Panc1 (cell line): ENCODE measurements around the gene ENKD1. TPM values are rescaled to one million over a fixed set of nuclear protein-coding genes. Genes with fewer than 3 reads are reported as not detected.

Source experiments
- ATAC-seq: fragments of 200-7000 bp; cut with Tn5 transposase; 2 replicates; pipeline ENCODE4 v1.9.1; 2020; ENCODE audit warnings: mild to moderate bottlenecking, moderate library complexity
- BruUV-seq: library from RNA; stranded (reverse); fragments of 400-500 nt; replicated peaks from 2 replicates; lab custom pipeline; 2021; lab: Mats Ljungman, UMichigan
- CTCF ChIA-PET: fragments of 300-600 bp; sonication (Branson Sonifier 250); formaldehyde crosslinking; loops from one replicate; lab custom pipeline; 2022; ENCODE audit warnings: antibody characterized with exemption; lab: Charles Lee
- POLR2A ChIA-PET: fragments of 300-600 bp; sonication (Branson Sonifier 250); formaldehyde crosslinking; loops from one replicate; lab custom pipeline; 2022; ENCODE audit warnings: antibody characterized with exemption; lab: Charles Lee
- DNase-seq: peaks from one replicate; pipeline ENCODE4 v3.0.0-alpha.2; 2010; ENCODE audit warnings: low read depth, low spot score
- H3K27ac ChIP-seq: 2 replicates; pipeline ENCODE4 v1.5.1; 2011; ENCODE audit warnings: mild to moderate bottlenecking, low read length, inconsistent platforms
- H3K27me3 ChIP-seq: fragments of 200-500 bp; sonication (Bioruptor generic); 2 replicates; pipeline ENCODE4 v1.6.0; 2014; ENCODE audit warnings: low read length, inconsistent platforms; ENCODE audit not compliant: control insufficient read depth, insufficient read depth
- H3K36me3 ChIP-seq: fragments of 200-500 bp; sonication (Bioruptor generic); 2 replicates; pipeline ENCODE4 v1.5.1; 2014; ENCODE audit warnings: inconsistent platforms, mild to moderate bottlenecking, low read length, moderate library complexity; ENCODE audit not compliant: control insufficient read depth, insufficient read depth
- H3K4me1 ChIP-seq: 2 replicates; pipeline ENCODE4 v1.5.1; 2011; ENCODE audit warnings: inconsistent platforms, mild to moderate bottlenecking, low read length, moderate library complexity; ENCODE audit not compliant: control insufficient read depth, insufficient read depth
- H3K4me3 ChIP-seq, 2 experiments: 2 replicates each; pipeline ENCODE4 v1.5.1; 2011 to 2012; ENCODE audit warnings: low read depth in 2 of 2, low read length in 2 of 2, mild to moderate bottlenecking in 2 of 2, inconsistent platforms in 1 of 2, moderate library complexity in 1 of 2
- H3K9me3 ChIP-seq: fragments of 200-500 bp; sonication (Bioruptor generic); 2 replicates; pipeline ENCODE4 v1.5.1; 2014; ENCODE audit warnings: low read depth, mild to moderate bottlenecking, inconsistent platforms, low read length, moderate library complexity; ENCODE audit not compliant: control insufficient read depth, insufficient read depth
- CTCF ChIP-seq: fragments of 450-650 bp; IDR thresholded peaks from 2 replicates; pipeline ENCODE4 v1.5.1; 2017; ENCODE audit warnings: mild to moderate bottlenecking
- POLR2AphosphoS5 ChIP-seq: IDR thresholded peaks from 2 replicates; pipeline ENCODE4 v1.6.1; 2012; ENCODE audit warnings: mild to moderate bottlenecking, low read depth, low read length, moderate library complexity
- REST ChIP-seq, 2 experiments: IDR thresholded peaks; 2 replicates each; pipeline ENCODE4 v1.6.1; 2011 to 2012; ENCODE audit warnings: low read depth in 2 of 2, control low read depth in 1 of 2, low read length in 1 of 2, mild to moderate bottlenecking in 1 of 2, moderate library complexity in 1 of 2; ENCODE audit not compliant: insufficient read depth in 1 of 2
- SIN3A ChIP-seq: IDR thresholded peaks from 2 replicates; pipeline ENCODE4 v1.6.1; 2012; ENCODE audit warnings: low read depth, mild to moderate bottlenecking, low read length, moderate library complexity, borderline replicate concordance; ENCODE audit not compliant: insufficient read depth
- TCF7L2 ChIP-seq: IDR thresholded peaks from 2 replicates; pipeline ENCODE4 v1.6.1; 2011; ENCODE audit warnings: mild to moderate bottlenecking, low read depth, low read length, inconsistent platforms
- in situ Hi-C: cut with HindIII; loops from 2 replicates; pipeline ENCODE4 v1.10.0; 2016; ENCODE audit warnings: low sequenced_read_pairs, low pct_unique_long_range_greater_than_20kb
- intact Hi-C: fragments of 100-400 bp; cut with micrococcal nuclease; formaldehyde crosslinking; loops from one replicate; pipeline ENCODE4 v1.10.0; 2022; ENCODE audit not compliant: unreplicated experiment
- total RNA-seq: library from RNA; stranded (reverse); gene quantifications from one replicate; pipeline ENCODE4 v1.2.1, GENCODE V29; 2021; ENCODE audit not compliant: unreplicated experiment

Gene ENKD1
- total RNA-seq, 1 experiment from 2014 or later = 14.6 TPM

GRCh38 chr16:67710607-67711006, 44.1 kb upstream of the ENKD1 start:
- no peak overlapping the region for H3K27ac ChIP-seq
- H3K4me3 ChIP-seq = no peak overlapping the region
- no peaks in the 10 kb centered on the region for H3K4me1 ChIP-seq
- CTCF ChIA-PET = no interaction called here
- in situ Hi-C loops = no loop called here
- H3K9me3 ChIP-seq = no peaks in the 10 kb centered on the region
- BruUV-seq = no TSS peak
- H3K27me3 ChIP-seq = no peaks in the 10 kb centered on the region
- intact Hi-C loops = no loop called here
- DNase-seq (no peak), ATAC-seq (no peak)
- no peak for TF ChIP-seq TCF7L2
- TF ChIP-seq CTCF = no peak
- no peak for TF ChIP-seq SIN3A
- no peak for TF ChIP-seq POLR2AphosphoS5
- no peaks in the 10 kb centered on the region for H3K36me3 ChIP-seq
- POLR2A ChIA-PET = no interaction called here

GRCh38 chr16:67709050-67709449, 42.5 kb upstream of the ENKD1 start:
- DNase-seq = no peak
- no peaks in the 10 kb centered on the region for H3K27me3 ChIP-seq
- no peaks in the 10 kb centered on the region for H3K9me3 ChIP-seq
- ChIA-PET CTCF (no interaction called here), POLR2A (no interaction called here)
- no TSS peak for BruUV-seq
- no peak overlapping the region for H3K4me3 ChIP-seq
- intact Hi-C loops (no loop called here), in situ Hi-C loops (no loop called here)
- H3K4me1 ChIP-seq = no peaks in the 10 kb centered on the region
- no peak for ATAC-seq
- no peaks in the 10 kb centered on the region for H3K36me3 ChIP-seq
- H3K27ac ChIP-seq = no peak overlapping the region
- TF ChIP-seq TCF7L2 (no peak), SIN3A (no peak), POLR2AphosphoS5 (no peak), CTCF (no peak), REST (IDR thresholded peaks at IDR 0.05; ENCODE audit: insufficient read depth in 1 of 2, low read depth in 2 of 2, low read length in 1 of 2) (no peak)
